Caki2 (cell line): Measurements from ENCODE around the gene AHI1. TPM values are rescaled to one million over a fixed set of nuclear protein-coding genes. Genes with fewer than 3 reads are reported as not detected.

ENCODE experiments used
- DNase-seq: peaks from one replicate; pipeline ENCODE4 v3.0.0-alpha.2; 2015; ENCODE audit warnings: low read depth
- in situ Hi-C: cut with HindIII; loops from 2 replicates; pipeline ENCODE4 v1.10.0; 2016; ENCODE audit warnings: low sequenced_read_pairs, low pct_unique_long_range_greater_than_20kb, mixed read lengths
- total RNA-seq: library from RNA; depleted of rRNA; stranded (reverse); fragments of >200 nt; shearing (Covaris generic); gene quantifications from 2 replicates; pipeline ENCODE4 v1.2.3, GENCODE V29; 2014; ENCODE audit warnings: low replicate concordance

Gene AHI1
- total RNA-seq, 1 experiment from 2014 or later: 11.7 TPM

DNA sequence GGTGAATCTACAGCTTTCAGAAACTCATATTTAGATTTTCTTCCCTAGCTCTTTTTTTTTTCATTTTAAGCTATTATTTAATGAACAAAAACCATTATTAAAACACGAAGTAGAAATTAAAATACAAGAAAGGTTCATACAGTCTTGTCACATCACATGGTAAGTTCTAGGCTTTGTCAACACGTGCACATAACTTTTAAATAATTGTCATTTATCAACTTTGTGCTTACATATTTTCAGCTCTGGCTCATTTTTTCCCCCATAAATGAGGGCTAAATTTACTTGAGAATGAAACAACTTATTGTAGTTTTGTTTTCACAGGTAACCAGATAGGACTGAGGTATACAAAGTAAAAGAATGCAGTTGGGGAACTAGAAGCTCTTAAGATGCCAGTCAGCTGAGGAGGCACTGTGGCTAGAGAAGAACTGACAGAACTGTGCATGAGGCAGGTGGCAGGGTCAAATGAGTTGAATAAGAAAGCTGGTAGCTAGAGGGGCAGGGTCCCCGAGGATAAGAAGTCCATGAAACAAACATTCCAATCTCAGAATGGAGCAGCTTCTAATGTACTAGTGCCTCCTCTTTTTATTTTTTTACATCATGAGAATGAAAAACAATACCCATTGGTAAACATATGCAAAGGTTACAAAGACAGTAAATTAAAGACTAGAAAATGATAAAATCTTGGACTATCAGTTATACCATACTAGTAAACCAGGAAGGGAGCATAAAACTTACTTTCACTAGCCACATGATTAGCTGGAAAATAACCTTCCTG lies 174.9 kb downstream of the AHI1 start:
- DNase-seq: no peak
- in situ Hi-C loops: no loop called here

DNA sequence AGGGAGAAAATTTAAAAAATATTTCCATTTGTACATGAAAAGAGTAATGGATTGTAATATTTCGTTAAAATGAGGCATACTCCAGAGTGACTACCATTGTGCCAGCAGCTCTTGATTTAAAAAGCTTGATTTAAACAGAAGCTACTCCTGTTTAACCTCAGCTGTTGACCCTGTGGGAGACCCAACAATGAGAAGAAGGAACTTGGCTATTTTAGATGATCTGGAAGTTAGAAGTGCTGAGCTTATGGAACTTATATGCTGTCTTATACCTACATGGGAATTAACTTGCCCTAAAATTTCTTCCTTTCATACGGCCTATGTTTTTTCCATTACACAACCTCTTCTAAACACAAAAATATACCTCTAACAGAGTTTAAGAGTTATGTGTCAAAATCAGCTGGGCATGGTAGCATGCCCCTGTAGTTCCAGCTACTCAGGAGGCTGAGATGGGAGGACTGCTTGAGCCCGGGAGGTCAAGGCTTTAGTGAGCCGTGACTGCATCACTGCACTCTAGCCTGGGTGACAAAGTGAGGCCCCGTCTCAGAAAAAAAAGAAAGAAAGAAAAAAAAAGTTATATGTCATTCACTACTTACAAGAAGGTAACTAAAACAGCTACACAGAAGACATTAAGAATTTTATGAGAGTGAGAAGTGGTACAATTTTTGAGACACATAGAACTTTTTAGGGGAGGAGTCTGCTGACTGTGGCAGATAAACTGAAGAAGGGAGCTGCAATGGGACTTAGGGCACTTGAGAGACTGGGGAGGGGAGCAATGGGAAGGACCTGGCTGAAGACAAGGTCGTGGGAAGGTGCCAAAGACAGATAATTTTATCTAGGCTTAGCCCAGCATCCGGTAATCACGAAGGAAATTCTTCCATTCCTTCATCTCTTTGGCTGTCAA lies 176.6 kb downstream of the AHI1 start:
- in situ Hi-C loops: no loop called here
- no peak for DNase-seq

DNA sequence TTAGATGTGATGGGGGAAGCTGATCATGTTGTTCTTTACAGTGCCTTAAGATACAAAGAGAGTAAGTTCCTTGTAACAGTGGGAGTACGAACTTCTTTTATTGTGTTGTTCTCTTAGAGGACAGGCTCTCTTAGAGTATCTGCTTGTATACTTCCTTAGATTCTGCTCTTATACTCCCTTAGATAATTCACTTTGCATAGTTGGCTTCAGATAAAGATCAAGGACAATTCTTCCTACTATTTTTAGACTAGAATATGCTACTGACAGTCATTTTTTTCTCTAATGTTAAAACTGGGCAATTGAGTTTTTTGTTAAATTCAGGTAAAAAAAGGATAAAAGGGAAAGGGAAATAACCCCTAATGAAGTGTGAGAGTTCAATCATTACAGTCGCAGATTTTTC lies 177.7 kb downstream of the AHI1 start:
- in situ Hi-C loops: no loop called here
- DNase-seq: no peak

DNA sequence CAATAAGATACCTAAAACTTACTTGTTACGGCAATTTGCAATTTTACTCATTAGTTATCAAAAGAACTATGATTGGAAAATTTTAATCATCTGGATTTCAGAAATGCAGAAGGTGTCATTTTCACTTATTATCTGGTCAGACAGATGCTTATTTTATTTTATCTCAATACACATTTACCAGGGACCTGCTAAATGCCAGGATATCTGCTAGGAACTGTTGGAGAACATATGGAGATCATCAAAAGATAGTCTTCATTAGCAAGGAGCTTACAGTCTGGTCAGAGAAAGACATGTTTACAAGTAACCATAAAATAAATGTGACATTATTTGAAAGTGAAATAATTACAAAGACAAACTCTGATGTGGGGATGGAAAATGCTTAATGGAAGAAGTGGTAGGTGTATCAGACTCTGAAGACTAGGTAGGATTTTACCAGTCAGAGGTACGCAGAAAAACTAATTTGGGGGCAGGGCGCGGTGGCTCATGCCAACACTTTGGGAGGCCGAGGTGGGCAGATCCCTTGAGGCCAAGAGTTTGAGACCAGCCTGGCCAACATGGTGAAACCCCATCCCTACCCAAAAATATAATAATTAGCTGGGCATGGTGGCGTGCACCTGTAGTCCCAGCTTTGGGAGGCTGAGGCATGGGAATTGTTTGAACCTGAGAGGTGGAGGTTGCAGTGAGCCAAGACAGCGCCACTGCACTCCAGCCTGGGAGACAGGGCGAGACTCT lies 178.6 kb downstream of the AHI1 start:
- in situ Hi-C loops: no loop called here
- no peak for DNase-seq

DNA sequence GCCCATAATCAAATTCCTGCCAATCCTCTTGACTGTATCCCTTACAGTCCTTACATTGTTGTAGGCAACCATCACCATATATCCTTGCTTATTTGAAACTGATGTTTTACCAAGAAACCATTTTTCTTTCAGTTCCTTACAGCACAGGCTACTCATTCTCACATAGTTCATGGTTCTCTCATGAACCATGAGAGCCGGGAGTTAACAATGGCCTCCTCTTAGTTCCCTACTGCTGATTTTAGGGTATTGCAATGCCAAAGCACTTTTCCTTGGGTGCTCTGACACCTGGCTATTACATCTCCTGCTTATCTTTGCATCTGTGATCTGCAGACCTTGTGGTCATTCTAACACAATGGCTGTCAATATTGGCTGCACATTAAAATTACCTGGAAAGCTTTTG lies 183.0 kb downstream of the AHI1 start:
- no peak for DNase-seq
- in situ Hi-C loops: no loop called here

DNA sequence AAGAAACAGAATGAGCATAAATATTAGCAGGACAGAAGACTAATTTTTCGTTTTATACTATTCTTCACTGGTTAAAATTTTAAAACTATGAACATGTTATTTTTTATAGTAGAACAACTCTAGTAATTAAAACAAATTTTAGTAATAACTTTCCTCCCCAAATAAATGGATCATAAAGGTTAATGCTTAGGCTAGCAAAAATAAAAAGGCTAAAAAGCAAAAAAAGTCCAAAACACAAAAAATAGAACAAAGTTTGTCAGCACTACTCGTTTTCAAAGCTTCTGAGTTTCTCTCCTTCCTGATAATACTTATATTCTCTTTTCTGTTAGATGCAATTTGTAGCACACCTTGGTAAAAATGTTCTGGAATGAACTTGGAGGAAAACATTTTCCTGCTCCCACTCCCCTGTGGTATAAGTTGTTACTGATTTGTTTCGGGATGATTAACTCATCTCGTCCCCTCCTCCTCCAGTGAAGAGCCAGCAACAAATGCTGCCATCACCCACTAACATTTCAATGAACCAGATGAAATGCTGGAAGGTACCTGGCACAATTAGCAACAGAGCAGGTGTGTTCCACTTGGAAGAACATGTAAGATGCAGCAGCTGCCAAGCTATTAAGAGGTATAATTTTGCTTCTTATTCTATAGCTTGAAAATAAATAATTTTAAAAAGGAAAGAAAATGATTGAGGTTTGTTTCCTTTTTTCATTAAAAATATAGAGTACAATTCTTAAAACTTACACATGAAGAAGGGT lies 185.9 kb downstream of the AHI1 start:
- in situ Hi-C loops: no loop called here

DNA sequence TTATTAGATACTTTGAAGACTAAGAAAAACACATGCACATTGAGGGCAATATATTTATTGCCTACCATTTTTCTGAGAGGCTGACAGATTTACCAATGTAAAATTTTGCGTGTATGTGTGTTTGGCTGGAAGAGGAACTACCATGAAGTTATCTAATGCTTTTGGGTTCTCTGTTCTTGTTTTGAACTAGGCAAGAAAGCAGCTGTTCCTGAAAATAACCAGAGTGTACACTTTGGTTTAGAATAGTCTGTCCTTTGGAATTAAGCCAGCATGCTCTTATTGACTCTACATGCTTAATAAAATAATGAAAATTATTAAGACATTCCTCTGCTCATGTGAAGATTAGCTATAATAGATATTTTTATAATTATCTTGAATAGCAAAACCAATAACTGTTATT lies 187.2 kb downstream of the AHI1 start:
- in situ Hi-C loops: no loop called here
- DNase-seq: no peak

More for the DNA sequence above, 185.9 kb downstream of the AHI1 start:
- DNase-seq: no peak

DNA sequence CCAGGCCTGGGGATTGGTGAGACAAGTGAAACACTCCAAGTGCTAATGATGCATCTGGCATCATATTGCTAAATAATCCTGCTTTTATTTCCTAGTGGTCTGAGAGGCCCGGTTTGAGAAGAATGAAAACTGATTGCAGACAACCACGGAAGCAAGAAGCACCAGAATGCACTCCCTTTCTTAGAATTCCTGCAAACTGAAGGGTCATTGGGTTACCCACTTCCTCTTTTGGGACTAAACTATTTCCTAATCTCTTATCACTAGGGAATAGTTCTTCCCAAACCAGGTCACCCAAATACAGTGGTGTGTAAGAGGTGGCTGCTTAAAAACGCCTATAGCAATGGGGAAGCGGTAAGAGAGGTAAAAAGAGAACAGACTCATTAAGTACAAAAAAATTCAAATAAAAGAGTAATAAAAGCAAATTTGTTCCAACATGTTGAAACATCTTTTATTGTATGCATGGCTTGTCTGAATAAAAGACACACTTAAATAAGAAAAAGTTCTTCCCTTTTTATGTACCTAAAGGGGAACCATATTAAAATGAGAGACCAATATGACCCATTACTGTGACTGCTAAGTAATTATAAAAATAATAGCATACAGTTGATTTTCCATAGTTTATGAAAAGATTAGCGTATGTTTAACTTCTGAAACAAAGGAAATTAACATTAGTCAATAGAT lies 190.7 kb downstream of the AHI1 start:
- in situ Hi-C loops: no loop called here
- DNase-seq: no peak

DNA sequence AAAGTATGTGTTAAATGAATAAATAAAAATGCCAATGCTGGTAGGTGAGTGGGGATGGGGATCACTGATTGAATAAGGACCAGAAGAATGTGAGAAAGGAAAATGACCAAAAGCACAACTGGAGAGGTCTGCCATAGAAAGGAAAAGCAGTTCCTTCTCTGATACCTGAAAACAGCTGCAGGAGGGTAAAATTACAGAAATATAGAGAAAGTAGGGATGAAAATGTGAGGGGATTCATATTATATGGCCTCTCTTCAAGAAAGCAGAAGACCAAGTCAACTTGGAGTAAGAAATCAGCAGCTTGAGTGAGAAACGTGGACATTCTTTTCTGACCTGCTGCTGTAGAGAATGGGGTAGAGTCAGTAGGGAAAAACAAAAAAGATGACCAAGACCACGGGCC lies 191.4 kb downstream of the AHI1 start:
- in situ Hi-C loops: no loop called here
- no peak for DNase-seq

DNA sequence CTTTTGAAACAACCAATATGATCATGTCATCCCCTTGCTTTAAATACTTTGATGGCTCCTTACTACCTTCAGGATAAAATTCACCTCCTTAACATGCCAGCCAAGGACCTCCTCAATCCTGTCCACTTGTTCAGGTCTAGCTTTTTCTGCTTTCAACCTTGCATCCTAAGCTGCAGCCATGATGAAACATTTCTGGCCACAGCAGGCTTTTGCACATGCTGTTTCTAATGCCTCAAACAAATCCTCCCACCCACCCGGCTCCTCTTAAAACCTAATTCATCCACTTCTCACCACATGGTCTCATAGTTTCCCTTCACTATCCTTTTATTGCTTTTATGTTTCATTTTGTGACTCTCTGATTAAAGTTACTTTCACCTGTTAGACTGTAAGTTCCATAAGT lies 191.9 kb downstream of the AHI1 start:
- in situ Hi-C loops: no loop called here
- DNase-seq: no peak

DNA sequence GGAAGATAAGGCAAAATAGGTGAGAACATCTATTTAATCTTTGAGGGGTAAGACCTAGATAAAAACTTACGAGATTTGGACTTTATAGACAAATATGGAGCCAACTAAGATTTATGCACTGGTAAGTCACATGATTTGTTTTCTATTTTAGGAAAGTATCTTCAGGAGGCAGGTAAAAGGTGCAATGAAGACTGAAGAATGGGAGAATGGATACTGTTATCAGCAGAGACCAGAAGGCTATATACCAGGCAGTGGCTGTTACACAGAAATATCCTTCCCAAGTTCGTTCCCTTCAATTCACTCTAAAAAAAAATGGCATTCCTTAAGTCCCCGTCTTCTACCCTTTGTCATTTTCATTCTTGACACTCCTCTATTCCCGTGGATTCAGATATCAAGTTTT lies 192.7 kb downstream of the AHI1 start:
- in situ Hi-C loops: no loop called here
- no peak for DNase-seq

DNA sequence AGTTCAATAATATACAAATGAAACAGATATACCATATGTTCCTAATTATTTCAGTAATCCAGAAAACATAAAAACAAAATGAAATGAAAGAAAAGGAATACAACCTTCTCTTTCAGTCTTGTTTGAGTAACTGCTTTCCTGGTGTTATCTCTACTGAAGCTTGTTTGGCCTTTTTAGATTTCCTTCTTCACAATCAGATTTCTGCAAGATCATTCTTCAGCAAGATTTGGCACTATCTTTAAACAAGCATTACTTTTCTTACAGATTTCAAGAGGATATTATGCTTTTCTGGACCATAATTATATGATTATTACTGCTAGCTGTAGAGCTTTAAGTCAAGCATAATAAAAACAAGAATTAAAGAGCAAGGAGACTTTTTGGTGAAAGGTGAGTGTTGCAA lies 196.2 kb downstream of the AHI1 start:
- DNase-seq: no peak

DNA sequence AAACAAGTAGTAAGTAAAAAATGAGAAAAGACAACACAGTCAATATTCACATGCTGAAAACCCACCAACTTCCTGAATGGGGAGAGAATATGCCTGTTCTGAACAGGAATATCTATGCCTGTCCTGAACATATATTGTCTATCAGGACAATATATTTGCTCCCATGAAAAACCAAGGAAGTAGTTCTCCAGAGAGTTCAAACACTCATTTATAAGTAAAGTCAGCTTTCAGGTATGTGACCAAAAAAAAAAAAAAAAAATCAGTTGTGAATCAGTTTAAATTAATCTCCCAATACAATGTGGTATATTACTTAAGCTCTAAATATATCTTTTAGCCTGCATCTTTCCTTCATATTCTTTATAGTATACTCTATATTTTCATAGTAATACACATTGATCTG lies 197.0 kb downstream of the AHI1 start:
- in situ Hi-C loops: no loop called here

More for the DNA sequence above, 196.2 kb downstream of the AHI1 start:
- in situ Hi-C loops: no loop called here

DNA sequence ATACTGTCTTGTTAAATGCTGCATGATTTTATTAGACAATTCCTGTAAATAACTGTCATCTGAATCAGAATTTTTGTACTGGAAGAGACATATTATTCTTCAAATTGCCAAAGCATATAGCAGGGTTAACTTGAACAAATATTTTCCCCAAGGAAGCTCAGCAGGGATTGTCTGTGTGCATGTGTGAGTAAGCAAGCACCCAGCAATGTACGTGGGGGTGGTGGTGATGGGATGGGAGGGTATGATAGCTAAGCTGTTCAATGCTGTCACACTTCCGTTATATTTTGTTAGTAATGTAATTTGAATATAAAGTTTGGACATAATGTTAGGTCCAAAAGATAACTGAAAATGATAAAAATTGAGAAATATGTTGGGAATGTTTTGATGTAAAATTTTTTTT lies 198.3 kb downstream of the AHI1 start:
- in situ Hi-C loops: no loop called here
- no peak for DNase-seq

More for the DNA sequence above, 197.0 kb downstream of the AHI1 start:
- no peak for DNase-seq

DNA sequence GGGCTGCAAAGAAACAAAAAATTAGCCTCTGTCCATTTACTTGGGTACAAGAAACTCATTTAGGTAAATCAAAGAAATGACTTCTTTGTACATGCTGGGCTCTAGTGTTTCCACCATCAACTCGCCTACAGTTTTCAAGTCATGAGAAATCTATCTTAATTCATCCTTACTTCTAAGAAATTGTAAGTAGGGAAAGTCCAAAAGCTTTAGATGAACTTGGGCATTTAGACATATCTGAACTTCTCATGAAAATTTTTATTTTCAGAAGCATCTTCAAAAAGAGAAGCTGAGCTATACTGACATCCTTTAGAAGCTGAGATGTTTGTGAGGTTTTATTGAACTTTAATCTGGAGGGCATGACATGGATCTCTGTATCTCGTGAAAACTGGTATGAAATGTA lies 199.1 kb downstream of the AHI1 start:
- no peak for DNase-seq
- in situ Hi-C loops: no loop called here

DNA sequence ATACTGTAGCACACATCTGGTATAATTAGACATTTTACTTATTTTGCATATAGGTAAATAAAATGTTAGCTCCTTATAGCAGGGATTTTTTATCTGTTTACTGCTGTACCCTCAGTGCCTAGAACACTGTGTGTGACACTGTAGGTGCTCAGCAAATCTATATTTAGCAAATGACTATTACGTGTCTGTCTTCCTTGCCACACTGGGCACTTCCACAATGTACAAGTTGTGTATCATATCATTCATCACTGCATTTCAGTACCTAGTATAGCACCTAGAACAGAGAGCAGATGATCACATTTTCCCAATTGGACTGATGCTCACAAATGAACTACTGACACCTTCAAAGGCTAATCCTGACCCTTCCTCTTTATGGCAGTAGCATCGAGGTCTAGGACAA lies 200.8 kb downstream of the AHI1 start:
- in situ Hi-C loops: no loop called here
- no peak for DNase-seq

DNA sequence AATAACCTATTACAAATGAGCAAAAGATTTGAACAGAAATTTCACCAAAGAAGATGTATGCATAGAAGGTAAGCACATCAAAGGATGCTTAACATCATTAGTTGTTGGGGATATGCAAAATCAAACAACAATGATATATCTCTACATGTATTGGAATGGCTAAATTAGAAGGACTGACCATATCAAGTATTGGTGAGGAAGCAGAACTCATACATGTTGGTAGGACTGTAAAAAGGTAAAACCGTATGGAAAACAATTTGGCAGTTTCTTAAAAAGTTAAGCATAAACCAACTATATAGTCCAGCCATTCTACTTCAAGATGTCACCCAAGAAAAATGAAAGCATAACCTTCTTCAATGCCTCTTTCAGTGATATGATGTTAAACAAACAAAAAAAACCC lies 202.5 kb downstream of the AHI1 start:
- in situ Hi-C loops: no loop called here
- DNase-seq: no peak
